ENCODE data around the gene CEACAM8.
"Not testable (repeated sequence)": the region's sequence is repeated elsewhere in the genome, so short reads cannot be mapped to it uniquely, and the experiment has no call there.

CEACAM8 gene

DNA sequence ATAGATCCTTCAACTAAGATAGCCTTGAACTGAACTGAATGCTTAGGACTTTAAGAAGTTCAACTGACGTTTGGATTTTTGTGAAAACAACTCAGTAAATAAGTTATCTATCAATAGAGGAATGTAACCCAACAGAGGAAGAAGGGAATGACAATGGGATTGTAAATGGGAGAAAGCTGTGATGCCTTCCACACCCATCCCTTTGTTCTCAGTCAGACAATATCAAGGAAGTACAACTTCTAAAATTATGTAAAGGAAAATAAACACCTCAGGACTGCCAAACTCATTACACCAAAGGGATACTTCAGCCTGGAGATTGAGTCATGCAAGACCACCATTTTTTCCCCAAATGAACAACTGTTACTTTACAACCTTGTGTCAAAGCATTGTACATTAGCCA is 21.1 kb downstream of the CEACAM8 start:
- DNase-seq, result no peak

DNA sequence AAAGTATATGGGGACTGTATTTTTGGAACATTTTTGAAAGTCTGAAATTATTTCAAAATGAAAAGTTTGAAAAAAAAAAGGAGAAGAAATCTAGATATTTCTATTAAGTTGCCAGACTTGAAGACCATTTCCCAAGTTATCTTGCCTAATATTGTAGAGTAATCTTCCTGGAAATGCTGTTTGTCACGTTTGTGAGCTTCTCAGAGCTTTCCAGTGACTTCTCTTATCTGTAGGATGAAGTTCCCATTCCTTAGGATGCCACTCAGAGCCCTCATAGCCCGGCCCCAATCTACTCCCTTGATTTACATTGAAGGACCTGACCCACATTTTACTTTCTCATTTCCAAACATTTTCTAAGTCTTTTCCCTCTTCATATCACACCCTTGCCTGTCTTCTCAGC is 23.6 kb downstream of the CEACAM8 start:
- DNase-seq, result no peak

DNA sequence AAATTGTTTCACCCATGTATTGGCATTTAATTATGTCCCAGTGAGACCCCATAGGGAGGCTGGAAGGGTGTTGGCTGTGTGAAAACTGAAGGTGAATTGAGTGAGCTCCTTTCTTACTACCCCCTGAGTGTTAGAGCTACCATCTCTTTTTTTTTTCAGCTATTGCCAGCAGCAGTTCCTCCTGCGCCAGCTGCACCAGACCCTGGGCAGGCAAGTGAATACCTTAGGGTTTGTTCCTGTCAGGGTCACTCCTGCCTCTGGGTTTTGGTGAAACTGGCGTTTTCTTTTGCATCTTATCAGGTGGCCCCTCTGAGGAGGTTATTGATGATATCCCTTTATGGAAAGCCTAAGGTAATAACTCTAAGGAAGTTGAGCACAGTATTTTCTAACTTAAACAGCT is 25.5 kb downstream of the CEACAM8 start:
- DNase-seq, result no peak

DNA sequence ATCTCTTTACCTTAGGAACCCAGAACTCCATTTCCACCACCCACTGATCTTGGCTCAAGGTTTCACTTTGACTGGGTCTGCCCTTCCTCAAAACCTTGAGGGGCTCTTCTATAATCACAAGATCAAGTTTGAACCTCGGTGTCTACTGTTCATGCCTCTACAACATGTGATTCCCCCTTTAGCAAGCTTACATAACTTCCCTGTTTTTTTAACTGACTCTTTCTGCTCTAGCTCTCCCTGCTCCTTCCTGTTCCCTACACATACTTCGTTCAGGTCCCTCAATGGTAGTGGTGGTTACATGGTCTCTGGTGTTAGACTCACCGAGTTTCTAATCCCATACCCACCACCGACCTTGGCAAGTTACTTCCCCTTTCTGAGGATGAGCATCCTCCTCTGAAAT is 26.7 kb downstream of the CEACAM8 start:
- no peak for DNase-seq

DNA sequence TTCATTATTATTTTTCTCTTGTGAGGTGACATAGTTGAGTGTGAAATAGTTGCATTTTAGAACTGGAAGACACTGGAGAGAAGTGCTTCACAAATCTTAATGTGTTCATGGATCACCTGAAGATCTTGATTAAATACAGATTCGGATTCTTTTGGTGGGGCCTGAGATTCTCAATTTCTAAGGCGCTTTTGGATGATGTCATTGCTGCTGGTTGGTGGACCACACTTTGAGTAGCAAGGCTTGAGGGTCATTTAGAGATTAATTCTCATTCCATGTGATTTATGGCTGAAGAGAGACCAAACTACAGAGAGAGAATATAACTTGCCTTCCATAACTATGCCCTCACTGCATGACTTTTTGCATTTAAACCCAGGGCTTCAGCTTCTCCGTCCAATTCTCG is 27.2 kb downstream of the CEACAM8 start:
- no peak for DNase-seq

DNA sequence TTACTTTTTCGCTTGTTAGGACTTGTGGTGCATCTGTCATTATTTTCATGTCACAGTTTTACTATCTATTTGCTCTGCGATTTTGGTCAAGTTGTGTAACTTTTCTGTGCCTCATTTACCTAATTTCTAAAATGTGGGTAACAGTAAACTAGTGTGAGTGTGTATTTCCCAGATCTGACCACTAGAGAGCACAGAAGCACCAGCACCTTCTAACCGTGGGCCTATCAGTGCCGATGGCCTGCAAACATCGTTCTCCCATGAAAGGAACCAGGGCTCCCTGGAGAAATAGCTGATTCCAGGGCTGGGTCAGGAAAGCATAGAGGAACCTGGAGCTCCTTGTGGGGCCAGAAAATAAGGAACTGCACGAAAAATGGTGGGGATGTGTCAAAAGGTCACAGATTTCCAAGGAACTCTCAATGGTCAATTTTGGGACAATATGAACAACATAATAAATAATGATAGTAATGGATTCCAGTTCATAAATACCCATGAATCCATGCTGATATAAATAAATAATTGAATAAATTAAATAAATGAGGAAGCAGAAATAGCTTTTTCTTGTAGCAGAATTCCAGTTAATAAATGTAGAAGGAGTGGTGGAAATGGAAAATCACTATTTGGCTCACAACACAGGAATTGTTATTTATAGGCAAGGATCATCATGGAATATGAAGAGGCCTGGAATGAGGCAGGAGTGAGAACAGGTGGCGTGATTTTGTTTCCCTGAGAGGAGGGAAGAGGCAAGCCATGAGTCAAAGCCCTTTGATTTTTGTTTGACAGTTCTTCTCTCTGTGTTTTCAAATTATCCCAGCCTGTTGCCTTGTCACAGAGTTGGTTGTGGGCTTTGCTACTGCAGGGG is 31.1 kb downstream of the CEACAM8 start:
- peak; percentile 39 for DNase-seq

DNA sequence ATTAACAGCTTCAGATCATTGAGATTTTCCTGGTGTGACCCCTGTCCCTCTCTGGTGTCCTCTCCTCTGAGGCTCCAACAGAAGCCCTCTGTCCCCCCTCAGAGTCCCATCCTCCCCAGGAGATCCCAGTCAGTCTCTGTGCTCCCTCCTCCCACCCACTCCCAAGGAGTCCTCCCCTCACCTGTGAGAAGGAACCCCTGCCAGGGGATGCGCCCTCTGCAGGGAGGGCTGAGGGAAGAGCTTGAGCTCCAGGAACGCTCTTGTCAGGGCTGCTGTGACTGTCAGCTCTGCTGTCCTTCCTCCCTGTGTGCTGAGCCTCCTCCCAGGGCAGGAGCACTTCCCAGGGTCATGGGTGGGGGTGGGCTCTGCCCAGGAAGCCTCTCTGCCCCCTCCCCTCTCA is 33.2 kb downstream of the CEACAM8 start:
- DNase-seq, result no peak

DNA sequence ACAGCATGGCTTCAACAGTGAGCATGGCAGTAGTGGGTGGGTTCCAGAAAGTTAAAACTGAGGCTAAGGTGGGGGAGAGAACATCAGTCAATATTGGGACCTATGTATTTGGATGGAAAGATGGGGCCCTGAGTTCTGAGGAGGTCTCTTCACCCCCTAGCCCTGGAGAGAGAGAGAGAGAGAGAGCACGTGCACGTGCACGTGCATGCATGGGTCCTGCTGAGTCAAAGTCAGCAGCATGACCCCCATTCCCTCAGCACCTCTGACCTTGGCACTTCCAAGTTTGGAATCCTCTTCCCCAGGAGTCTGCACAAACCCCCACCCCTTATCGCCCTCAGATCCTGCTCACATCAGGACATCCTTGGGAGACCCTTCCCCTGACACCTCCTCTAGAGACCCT is 34.0 kb downstream of the CEACAM8 start:
- no peak for DNase-seq

DNA sequence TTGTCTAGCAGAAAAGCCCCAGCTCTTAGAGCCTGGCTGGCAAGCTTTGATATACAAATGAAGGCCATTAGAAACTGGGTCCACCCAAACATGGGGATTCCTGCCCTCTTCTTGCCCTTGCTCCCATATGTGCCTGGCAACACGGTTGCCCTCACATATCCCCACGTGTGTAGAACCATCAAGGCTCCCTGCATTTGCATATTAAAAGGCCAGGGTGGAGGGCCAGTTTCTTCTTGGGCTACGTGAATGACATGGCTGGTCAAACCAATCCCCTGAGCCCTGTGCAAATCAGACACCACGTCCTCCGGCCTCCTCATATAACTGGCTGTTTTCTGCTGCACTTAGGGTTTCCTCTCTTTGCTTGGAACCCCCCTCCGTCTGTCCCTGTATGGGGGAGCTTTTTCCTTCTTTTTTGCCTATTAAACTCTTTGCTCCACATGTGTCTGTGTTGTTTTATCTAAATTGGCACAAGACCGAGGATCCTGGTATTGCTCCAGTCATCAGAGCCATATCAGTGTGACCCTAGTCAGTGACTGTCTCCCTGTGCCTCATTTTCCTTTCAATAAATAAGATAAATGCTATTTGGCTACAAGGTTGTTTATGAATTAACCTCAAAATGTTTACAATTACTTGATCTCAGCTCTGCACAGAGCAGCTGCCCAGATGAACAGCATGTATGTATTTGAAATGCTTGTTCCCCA is 36.1 kb downstream of the CEACAM8 start:
- no peak for DNase-seq

DNA sequence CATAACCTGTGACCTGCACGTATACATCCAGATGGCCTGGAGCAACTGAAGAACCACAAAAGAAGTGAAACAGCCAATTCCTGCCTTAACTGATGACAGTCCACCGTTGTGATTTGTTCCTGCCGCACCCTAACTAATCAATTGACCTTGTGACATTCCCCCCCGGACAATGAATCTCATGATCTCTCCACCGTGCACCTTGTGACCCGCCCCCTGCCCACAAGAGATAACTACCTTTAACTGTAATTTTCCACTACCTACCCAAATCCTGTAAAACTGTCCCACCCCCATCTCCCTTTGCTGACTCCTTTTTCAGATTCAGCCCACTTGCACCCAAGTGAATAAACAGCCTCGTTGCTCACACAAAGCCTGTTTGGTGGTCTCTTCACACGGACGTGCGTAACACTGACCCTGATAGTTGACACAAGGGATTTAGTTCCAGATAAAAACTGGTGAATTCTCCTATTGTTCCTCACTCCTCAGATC is 37.3 kb downstream of the CEACAM8 start:
- not testable (repeated sequence) for DNase-seq

DNA sequence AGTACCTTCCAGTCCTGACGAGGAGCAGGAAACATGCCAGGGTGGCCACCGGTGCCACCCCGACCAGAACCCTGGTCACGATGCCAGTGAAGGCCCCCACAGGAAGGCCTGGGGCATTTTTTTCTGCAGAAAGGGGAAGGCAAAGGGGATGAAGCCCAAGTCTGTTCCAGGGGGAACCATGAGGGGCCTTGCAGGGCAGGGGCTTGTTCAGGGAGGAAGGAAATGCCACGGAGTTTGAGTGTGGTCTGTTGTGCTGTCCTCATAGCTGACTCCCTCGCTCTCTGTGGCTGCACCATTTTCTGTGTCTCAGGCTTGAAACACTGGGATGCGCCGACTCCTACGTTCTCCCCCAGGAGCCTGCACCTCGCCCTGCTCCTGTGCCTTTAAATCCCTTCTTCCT is 38.9 kb downstream of the CEACAM8 start:
- no peak for DNase-seq

DNA sequence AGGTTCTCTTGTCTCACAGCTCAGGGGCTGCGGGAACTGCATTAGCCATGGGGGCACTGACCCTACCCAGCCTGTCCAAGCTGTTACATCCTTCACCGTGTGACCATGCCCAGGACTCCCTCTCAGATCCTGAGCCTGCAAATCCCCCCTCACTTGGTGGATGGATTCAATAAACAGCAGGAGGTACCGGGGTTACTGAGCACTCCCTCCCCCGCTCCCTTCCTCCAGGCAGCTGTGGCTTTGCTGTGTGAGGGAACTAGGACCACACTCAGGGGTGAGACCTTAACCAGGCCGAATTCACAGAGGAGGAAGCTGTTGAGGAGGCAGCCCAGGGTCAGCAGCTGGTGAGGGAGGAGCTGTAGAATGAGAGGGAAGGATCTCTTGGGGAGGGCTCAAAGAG is 39.4 kb downstream of the CEACAM8 start:
- DNase-seq, result no peak

DNA sequence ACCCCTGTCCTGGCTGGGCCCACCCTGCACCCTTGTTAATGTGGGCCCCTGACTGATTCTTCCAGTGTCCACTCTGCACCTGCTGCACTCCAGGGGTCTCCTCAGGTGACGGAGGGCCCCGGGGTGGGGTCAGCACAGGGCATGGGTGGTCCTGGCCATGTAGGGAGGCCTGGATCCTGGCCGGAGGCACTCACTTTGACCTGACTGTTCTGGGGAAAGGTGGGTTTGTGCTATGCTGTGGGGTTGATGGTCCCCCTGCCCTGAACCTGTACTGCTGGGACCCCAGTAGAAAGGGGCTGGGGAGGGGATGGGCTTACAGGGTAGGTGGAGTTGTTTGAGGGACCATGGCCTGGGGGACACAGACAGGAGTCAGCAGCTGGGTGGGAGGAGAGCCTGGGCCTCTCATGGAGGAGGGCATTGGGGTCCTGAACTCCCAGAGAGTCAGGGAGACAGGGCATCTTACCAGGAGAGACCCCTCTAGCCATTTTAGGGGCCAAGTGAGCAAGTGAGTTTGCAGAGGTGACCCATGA is 40.6 kb downstream of the CEACAM8 start:
- no peak for DNase-seq

DNA sequence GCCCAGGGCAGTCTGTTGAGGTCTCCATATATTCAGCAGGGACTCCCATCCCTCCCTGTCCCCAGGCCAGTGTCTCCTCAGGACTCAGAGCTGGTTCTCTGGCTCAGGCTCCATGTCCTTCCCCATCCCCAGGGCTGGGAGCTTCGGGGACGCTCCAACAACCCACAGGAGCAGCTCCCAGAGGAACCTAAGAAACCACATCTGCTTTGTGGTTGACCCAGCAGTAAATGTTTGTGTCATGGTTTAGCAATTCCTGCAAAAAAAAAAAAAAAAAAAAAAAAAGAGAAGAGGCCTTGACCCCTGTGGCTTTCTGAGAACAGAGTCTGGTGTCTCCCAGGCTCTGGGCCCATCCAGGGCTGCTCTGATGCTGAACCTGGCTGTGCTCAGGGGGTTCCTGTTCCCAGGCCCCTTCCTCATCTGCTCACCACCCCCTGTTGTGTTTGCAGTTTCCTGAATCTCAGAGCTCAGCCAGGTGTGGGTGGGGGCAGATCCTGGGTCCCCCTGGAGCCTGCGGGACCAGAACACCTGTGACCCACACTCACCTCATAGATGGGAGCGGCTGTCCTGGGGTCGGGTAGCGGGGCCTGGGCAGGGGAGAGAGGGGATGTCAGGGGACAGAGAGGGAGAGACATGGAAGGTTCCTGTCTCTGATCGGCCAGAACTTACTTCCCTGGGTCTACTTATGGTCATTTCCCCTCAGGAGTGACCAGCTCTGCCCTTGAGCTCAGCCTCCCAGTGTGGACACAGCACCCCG is 41.3 kb downstream of the CEACAM8 start:
- DNase-seq, result peak; percentile 67

DNA sequence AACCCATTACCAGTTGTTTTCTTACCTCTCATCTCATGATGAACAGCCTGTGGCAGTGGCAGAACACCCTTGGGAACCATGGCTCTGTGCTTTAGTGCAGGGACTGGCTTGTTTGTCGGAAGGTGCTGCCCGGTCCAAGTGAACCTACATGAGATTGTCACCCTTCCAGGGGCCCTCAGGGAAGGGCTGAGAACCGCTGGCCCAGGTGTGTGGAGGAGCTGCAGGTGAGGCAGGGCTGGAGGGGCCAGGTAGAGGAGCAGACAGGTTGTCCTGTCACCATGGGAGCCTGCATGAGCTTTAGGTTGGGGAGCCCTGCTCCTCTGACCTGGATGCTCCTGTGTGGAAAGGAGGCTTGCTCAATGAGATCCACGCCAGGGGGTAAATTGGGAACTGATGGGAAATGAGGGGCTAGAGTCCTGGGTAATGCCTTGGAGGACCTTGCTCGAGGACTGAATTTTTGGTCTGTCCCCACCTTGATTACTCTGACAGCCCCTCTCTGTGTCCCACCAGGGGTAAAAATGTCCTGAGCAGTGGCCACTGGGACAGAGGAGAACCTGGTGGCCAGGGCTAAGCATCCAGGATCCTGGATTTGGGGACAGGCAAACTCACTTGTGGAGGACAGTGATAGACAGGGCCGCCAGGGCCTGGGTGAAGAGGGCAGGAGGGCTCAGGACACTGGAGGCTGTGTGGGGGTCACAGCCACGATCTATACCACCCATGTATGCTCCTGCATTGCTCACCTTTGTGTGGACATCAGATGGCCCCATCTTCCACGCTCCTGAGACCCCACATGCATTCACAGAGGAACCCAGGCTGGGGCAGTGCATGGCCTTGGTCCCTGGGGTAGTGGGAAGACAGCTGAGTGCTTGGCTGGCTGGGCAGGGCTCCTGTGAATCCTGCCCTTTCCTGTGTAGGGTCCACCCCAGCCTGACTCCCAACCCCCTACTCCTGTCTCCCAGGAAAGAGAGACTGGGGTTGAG is 42.3 kb downstream of the CEACAM8 start:
- no peak for DNase-seq

DNA sequence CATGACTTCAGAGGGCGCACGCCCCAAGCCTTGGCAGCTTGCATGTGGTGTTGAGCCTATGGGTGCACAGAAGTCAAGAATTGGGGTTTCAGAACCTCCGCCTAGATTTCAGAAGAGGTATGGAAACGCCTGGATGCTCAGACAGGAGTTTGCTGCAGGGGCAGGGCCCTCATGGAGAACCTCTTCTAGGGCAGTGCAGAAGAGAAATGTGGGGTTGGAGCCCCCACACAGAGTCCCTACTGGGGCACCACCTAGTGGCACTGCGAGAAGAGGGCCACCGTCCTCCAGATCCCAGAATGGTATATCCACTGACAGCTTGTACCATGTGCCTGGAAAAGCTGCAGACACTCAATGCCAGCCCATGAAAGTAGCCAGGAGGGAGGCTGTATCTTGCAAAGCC is 44.2 kb downstream of the CEACAM8 start:
- DNase-seq, result not testable (repeated sequence)

DNA sequence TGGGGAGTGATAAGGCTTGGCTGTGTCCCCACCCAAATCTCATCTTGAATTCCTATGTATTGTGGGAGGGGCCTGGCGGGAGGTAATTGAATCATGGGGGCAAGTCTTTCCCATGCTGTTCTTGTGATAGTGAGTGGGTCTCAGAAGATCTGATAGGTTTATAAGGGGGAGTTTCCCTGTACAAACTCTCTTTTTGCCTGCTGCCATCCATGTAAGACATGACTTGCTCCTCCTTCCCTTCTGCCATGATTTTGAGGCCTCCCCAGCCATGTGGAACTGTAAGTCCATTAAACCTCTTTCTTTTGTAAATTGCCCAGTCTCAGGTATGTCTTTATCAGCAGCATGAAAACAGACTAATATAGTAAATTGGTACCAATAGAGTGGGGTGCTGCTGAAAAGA is 45.7 kb downstream of the CEACAM8 start:
- DNase-seq, result not testable (repeated sequence)

DNA sequence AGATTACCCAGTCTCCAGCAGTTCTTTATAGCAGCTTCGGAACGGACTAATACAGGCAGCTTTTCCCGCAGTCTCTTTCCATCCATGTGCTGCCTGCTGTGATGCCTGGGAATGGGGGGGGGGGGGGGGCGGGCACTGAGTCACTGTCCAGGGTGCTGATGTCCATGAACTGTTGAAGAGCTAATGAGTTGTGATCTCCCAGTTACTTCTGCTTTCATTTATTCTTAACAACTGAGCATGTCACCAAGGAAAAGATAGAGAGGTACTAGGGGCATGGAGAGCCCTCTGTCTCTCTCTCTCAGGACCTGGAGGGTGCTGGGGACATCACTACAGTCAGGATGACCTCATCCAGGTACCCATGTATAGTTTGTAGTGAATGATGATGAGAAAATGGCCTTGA is 46.2 kb downstream of the CEACAM8 start:
- no peak for DNase-seq

DNA sequence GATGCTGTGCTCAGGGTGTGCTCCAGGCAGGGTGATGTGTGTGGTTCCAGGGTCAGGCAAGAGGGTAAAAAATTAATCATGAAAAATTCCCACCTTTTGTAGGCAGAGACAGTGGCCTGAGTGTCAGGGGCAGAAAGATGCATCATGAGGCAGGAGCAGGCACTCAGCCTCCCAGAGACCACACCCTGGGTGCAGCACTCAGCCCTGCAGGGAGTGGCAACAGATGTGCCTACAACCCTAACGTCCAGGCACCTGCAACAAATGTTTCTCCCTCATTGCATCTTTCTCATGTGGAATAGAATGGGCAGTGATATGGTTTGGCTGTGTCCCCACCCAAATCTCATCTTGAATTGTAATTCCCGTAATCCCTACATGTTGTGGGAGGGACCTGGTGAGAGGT is 46.8 kb downstream of the CEACAM8 start:
- no peak for DNase-seq

DNA sequence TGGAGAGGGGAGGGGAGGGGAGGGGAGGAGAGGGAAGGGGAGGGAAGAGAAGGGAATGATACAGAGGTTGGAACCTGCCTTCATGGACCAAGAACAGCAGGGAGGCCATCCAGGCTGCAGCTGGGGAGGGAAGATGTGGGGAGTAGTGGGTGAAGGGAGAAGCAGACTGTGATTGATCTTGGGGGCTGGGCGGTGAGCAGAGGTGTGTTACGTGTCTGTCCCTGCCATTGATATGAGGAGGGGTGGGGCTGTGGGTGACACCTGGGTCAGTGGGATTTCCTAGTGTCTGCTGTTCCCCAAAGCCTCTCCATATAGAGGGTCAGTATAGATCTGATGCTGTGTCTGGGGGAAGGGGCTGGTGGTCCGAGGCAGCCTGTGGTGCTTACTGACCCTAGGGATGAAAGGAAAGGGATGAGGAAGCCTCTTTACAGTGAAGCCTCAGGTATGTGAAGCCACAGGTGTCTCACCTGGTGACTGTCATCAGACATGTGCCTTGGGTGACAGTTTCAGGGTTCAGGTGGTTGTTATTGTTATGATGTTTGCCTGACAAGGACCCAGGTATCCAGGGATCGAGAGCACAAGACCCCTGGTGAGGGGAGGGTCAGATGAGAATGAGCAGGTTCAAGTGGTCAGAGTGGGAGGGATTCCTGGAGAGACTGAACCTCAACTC is 47.8 kb downstream of the CEACAM8 start:
- no peak for DNase-seq

DNA sequence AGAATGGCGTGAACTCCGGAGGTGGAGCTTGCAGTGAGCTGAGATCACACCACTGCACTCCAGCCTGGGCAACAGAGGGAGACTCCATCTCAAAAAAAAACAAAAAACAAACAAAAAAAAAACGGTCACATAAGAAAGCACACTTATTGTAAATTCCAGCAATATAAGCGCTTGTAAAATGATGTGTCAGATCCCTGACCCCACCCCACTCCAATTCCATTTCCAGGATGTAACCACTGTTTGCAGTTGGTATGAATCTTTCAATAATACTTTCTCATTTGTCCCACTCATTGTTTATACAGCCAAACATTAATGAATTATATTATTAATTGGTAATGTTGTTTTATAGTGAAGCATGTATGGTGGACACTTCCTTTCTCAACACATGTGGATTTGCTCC is 50.6 kb downstream of the CEACAM8 start:
- no peak for DNase-seq
